HG02759 (cell line): Measurements from ENCODE around the gene DOK7.

Experiments used
- ATAC-seq: cut with Tn5 transposase; IDR thresholded peaks from one replicate; pipeline ENCODE4 v1.9.1; 2021; ENCODE audit warnings: mild to moderate bottlenecking, moderate library complexity; ENCODE audit not compliant: unreplicated experiment

The DOK7 gene

GRCh38 chr4:3518941-3519340 lies 55.8 kb downstream of the DOK7 start:
- no peak for ATAC-seq

DNA sequence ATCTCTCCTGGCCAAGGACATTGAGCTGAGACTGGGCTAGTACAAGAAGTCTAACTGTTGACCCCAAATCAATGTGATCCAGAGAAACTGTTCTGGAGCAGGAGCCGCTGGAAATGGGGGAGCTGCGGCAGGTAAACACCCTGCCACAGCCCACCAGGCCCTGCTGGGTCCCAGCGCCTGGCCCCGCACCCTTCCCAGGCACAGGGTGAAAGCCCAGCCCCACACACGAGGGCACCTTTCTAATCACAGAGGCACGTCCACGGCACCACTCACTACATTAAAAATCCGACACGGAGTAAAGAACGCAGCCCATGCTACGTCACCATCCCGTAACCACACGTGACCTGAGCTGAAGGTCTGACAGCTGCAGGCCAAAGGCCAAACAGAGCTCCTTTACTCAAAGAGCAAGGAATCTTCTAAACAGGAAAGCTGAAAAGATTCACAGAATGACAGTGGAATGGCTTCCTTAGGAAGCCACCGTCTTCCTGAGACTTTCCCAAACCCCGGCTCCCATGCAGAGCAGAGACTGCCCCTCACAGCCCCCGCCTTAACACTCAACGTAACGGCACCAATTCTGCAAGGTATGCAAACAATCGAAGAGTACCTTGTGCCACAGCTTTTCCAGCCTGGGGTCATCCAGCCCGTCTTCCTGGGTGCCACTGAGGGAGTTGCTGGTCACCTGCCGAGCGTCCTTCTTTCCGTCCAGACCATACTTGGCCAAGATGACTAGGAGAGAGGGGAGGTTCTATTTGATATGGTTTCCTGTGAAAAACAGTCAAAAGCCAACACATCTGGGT lies 56.6 kb downstream of the DOK7 start:
- ATAC-seq, result no peak

- ATAC-seq, result no peak
Observed at GRCh38 chr4:3520276-3520675, 57.2 kb downstream of the DOK7 start.

- ATAC-seq, result no peak
Observed at GRCh38 chr4:3520796-3521600, 57.9 kb downstream of the DOK7 start.

DNA sequence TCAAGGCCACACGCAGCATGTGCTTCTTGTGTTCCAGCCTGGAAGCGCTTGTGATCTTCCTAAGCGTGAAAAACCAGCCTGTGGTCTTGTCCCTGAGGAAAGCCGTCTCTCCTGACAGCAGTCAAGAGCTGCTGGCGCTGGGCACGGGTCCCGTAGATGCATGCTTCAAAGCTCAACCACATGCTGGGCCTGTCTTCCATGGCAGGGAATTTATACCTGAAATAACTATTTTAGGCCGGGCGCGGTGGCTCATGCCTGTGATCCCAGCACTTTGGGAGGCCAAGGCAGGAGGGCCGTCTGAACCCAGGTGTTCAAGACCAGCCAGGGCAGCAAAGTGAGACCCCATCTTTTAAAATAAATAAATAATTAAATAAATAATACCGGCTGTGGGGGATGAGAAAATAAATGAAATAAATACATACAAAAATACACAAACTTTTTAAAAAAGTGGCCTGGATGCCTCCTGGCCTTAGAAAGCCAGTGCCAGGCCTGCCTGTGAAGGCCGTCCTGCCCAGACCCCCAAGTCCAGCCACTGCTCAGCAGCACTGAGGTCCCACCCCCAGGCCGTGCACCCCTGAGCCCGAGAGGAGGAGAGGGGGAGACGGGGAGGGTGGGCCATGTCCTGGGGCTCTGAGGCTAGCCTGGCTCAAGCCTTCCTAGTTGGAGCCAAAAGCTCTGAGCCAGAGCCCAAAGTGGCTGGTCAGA lies 58.7 kb downstream of the DOK7 start:
- no peak for ATAC-seq

- ATAC-seq, result no peak
Observed at GRCh38 chr4:3522326-3522640, 59.2 kb downstream of the DOK7 start.

DNA sequence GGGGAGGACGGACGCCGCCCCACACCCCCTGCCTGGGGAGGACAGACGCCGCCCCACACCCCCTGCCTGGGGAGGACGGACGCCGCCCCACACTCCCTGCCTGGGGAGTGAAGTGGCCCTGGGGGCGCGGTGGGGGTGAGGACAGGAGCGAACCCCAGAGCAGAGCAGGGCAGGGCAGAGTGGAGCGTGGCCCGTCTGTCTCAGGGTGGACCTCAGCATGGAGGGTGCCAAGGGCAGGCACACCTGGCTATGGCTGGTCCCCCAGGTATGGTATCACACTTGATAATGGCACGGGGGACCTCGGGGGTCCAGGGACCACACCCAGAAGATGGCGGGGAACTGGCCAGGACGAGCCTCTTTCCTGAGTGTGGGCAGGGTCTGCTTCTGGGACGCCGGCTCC lies 59.5 kb downstream of the DOK7 start:
- no peak for ATAC-seq

GRCh38 chr4:3523146-3523627 lies 60.1 kb downstream of the DOK7 start:
- no peak for ATAC-seq

DNA sequence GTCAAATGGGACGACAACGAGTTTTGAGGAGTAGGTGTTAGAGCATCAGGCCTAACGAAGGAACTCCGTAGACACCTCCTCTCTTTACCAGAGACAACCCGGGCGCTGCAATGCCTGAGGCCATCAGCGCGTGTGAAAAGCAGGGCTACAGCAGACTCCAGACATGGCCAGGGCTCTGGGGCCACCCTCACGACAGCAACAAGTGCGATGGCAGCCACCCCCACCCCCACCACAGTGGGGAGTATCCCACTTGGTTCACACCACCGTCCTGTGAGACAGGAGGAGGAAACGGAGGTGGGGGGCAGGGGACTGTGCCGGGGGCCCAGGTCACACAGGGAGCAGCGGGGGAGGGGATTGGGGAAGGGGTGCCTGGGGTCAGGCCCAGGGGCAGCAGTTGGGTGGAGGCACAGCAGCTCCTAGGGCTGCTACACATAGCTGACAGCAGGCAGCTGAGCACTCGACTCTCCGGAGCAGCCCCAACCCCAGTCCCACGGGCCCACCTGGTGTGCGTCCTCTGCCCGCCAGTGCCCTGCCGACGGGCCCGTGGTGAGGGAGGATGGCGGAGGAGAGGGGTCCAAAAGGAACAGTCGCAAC lies 60.6 kb downstream of the DOK7 start:
- no peak for ATAC-seq

- ATAC-seq, result no peak
Observed at GRCh38 chr4:3524349-3524748, 61.2 kb downstream of the DOK7 start.

GRCh38 chr4:3524920-3525319 lies 61.8 kb downstream of the DOK7 start:
- no peak for ATAC-seq

DNA sequence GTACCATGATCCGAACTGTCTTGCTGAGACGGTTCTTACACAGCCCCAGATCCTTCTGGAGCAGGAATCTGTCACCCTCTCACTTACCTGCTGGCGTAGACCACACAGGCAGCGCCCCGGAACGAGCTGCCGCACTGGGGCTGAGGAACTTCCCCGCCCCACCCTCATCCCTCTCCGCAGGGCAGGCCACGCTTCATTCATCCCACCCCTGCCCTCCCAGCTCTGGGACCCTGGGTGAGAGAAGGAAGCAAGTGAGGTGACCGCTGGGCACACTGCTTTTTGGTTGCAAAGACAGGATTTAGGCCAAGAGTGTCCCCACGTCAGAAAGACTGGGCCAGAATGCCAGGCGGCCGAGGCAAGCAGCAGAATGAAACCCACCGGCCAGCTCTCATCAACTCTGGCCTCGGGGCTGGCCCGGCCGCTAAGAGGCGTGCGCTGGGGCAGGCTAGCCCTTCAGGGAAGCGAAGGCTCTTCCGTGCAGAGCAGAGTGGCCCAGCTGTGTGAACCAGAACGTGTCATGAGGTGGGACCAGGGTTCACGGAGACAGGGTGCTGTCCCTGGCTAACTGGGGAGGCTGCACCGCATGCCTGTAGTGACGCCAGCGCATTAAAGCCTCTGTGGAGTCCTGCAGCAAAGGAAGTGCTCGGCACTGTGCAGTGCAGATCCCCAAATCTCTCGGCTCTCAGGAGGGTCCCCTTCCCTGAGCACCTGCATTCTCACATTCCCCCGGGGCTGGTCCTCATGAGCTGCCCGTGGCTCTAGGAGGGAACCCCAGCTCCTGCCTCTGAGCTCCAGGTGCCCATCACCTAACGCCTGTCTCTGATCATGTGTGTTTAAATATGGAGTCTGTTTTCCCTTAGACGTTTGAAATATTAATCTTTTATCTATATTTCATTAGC lies 62.7 kb downstream of the DOK7 start:
- ATAC-seq, result no peak

- ATAC-seq, result no peak
Observed at GRCh38 chr4:3526456-3526855, 63.4 kb downstream of the DOK7 start.

DNA sequence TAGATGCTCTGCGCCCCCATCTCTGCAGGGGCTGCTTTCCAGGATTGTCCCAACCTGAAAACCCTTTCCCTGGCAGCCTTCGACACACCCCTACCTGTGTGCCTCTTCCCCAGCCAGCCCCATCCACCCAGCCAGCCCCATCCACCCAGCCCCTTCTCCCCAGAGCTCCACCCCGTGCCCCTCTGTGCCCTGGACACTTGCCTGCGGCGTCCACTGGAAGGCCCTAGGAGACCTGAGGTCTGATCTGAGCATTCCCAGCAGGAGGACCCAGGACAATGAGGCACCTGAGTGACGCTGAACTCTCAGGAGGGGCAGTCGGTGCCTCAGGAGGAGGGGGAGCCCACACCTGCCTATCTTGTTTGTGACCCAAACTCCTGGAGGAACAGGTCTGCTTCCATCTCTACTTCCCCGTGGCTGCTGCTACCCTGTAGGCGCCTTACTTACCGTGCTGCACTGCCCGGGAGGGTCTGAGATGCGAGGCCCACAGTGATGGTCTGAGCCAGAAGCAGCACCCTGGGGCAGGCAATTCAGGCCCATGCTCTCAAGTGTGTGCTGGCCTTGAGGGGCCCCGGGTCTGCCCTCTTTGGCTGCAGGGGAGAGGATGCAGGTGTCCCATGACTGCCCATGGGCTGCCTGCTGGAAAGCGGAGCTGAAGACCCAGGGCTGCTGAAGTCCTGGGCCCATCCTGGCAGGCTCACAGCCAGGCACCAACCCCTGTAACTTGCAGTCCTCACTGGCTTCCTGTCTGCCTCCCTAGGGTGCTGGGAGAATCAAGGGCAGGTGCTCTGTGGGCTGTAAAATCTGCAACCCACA lies 64.2 kb downstream of the DOK7 start:
- ATAC-seq, result no peak

GRCh38 chr4:3527914-3528876 lies 65.1 kb downstream of the DOK7 start:
- no peak for ATAC-seq

- no peak for ATAC-seq
Observed at GRCh38 chr4:3529363-3529762, 66.3 kb downstream of the DOK7 start.

DNA sequence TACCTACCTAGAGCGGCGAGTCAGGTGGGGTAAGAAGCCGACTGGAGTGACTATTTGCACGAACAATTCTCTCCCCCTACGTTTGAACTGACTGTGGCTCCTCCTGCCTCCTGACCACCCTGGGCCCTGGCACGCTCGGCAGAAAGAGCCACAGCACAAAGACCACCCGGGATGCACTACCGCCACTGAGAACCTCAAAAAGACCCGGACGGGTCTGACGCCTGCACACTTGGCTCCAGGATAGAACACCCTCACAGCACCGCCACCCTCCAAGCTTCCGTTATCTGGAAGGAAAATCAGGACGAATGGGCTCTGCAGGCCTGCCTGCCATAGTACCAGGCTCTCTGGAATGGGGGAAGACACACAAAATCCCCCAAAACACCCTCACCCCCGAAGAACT lies 66.9 kb downstream of the DOK7 start:
- ATAC-seq, result no peak

GRCh38 chr4:3530663-3531254 lies 67.7 kb downstream of the DOK7 start:
- no peak for ATAC-seq
